LNCAP (cell line): ENCODE data around the gene FCHSD1.

Source experiments
- CTCF ChIP-seq: fragments of 450-650 bp; IDR thresholded peaks from 2 replicates; pipeline ENCODE4 v1.5.1; 2017; ENCODE audit warnings: mild to moderate bottlenecking

Gene FCHSD1

GRCh38 chr5:141590127-141590526 is 61.1 kb downstream of the FCHSD1 start:
- TF ChIP-seq CTCF = no peak
